Loucy (cell line): ENCODE measurements around the gene SLC35E3.

Experiments used
- EZH2phosphoT487 ChIP-seq: fragments of 200-600 bp; IDR thresholded peaks from 2 replicates; pipeline ENCODE4 v1.6.1; 2018; ENCODE audit warnings: antibody characterized with exemption, mild to moderate bottlenecking, moderate library complexity, borderline replicate concordance
- TF ChIP-seq, protein P1 (sequence below): fragments of 200-600 bp; sonication (generic); conservative IDR thresholded peaks from 2 replicates; pipeline ENCODE4 v1.5.1; 2014; ENCODE audit warnings: mild to moderate bottlenecking, antibody characterized with exemption, low read length

DNA sequence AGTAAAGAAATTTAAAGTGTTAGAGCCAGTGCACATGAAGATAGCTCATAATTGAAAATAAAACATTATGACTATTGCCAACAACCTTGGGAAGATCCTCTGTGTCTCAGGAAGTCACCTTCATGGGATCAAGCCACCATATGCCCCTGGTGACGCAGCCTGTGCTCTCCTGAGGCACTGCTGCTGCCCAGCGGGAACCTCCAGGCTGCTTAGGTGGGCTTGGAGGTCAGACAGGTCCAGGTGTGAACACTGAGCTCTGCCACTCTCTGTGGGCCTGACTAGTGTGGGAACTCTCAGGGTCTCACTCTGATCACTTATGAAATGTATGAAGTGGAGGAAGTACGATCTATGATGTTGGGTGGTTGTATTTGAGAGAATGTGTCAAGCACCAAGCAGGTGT lies 16.7 kb downstream of the SLC35E3 start:
- TF ChIP-seq, protein P1, sequence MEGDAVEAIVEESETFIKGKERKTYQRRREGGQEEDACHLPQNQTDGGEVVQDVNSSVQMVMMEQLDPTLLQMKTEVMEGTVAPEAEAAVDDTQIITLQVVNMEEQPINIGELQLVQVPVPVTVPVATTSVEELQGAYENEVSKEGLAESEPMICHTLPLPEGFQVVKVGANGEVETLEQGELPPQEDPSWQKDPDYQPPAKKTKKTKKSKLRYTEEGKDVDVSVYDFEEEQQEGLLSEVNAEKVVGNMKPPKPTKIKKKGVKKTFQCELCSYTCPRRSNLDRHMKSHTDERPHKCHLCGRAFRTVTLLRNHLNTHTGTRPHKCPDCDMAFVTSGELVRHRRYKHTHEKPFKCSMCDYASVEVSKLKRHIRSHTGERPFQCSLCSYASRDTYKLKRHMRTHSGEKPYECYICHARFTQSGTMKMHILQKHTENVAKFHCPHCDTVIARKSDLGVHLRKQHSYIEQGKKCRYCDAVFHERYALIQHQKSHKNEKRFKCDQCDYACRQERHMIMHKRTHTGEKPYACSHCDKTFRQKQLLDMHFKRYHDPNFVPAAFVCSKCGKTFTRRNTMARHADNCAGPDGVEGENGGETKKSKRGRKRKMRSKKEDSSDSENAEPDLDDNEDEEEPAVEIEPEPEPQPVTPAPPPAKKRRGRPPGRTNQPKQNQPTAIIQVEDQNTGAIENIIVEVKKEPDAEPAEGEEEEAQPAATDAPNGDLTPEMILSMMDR, result no peak
- no peak for TF ChIP-seq EZH2phosphoT487
